ENCODE measurements around the gene MICAL3.

The MICAL3 gene

DNA sequence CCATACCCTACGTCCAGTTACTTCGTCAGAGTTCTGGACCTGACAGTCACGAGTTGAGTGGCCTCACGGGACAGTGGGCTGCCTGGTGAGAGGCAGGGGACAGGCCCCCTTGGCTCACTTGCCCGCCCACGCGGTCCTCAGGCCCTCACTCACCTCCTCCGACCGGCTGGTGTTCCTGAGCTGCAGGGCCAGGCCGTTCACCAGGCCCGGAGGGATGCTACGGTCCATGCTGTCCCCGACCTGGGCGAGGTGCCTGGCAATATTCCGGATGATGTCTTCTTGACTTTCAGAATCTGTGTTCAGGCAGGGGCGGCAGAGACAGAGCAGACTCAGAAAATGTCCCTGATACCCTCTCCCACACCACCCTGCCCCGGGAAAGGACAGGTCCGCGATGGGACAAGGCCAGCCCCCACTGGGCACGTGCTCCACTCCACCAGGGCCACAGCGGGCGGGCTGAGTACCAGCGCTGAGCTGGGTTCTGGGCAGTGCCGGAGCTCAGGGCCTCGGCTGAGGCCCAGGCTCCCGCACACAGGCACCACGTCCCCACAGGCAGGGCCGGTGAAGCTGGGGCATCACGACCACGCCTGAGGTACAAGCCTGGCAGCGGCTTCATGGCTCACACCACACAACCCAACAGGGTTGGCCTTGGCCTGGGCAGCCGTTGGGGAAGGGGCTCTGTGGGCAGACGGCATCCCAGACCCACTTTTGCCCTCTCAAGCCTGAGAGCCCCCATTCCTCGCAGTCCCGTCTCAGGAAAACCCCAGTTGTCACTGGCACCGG, 285.0 kb downstream of the MICAL3 start:
- no peak overlapping the region for H3K4me3 ChIP-seq (ENCODE audit: insufficient read length, low read depth)
- no peaks in the 10 kb centered on the region for H3K9me3 ChIP-seq (ENCODE audit: insufficient read depth, low read length)
- H3K36me3 ChIP-seq (ENCODE audit: insufficient read depth, insufficient read length, low read length) = peaks cover 22% of the 10 kb centered on the region
- H3K9ac ChIP-seq (ENCODE audit: insufficient read length, low read depth) = no peak overlapping the region
- TF ChIP-seq ZNF274 (IDR thresholded peaks at IDR 0.05; ENCODE audit: low read depth, low read length) (no peak), SUZ12 (IDR thresholded peaks at IDR 0.05; ENCODE audit: extremely low read depth, insufficient read depth, insufficient read length) (no peak), YY1 (IDR thresholded peaks at IDR 0.05; ENCODE audit: insufficient read depth, insufficient read length) (no peak)
- H3K4me1 ChIP-seq (ENCODE audit: insufficient read depth, insufficient read length) = peaks cover 5% of the 10 kb centered on the region
- H3K27me3 ChIP-seq (ENCODE audit: insufficient read depth, insufficient read length) = no peaks in the 10 kb centered on the region
- no peak for DNase-seq (ENCODE audit: low read depth, low spot score)

DNA sequence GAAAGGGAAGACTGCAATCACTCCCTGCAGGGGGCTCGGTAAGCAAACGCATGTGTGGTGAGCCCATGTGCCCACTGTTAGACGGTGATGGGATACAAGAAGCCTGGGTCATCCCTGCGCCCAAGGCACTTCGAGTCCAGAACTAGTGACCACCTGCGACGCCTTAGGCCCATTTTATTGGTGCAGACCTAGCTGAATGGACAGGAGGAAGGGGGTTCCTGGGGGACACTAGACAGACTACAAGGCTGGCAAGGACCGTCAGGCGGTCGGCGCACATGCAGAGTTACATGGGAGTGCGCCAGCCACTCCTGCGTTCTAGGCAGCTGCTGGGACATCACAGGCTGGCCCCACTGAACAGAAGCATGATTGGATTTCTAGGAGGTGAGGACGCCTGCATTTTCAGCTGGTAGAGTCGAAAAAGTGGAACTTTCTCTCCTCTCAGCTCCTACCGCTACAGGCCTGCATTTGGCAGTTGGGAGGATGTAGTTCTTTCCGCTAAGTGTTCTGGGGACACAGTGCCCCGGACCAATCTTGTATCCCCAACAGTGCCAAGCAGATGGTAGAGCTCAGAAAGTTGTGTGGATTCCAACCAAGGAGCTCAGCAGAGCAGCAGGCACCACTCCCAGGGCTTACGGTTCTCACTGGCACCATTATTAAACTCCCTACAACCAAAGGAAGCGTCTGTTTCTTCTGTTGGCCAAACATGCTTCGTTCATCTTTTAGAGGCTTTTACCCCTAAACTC, 285.8 kb downstream of the MICAL3 start:
- DNase-seq (ENCODE audit: low read depth, low spot score) = no peak
- H3K36me3 ChIP-seq (ENCODE audit: insufficient read depth, insufficient read length, low read length) = peaks cover 30% of the 10 kb centered on the region
- TF ChIP-seq ZNF274 (IDR thresholded peaks at IDR 0.05; ENCODE audit: low read depth, low read length) = no peak
- TF ChIP-seq YY1 (IDR thresholded peaks at IDR 0.05; ENCODE audit: insufficient read depth, insufficient read length) = no peak
- TF ChIP-seq SUZ12 (IDR thresholded peaks at IDR 0.05; ENCODE audit: extremely low read depth, insufficient read depth, insufficient read length) = no peak
- no peak overlapping the region for H3K4me3 ChIP-seq (ENCODE audit: insufficient read length, low read depth)
- H3K9me3 ChIP-seq (ENCODE audit: insufficient read depth, low read length) = no peaks in the 10 kb centered on the region
- H3K9ac ChIP-seq (ENCODE audit: insufficient read length, low read depth) = no peak overlapping the region
- H3K4me1 ChIP-seq (ENCODE audit: insufficient read depth, insufficient read length) = peaks cover 3% of the 10 kb centered on the region
- no peaks in the 10 kb centered on the region for H3K27me3 ChIP-seq (ENCODE audit: insufficient read depth, insufficient read length)

Data from NT2/D1 (cell line).